Limb (tissue), 2 donors: ENCODE measurements around the gene CFAP54.
A peak's percentile ranks its signal among the peaks of the same experiment; 100 is the strongest.
"Not testable (repeated sequence)": the region's sequence is repeated elsewhere in the genome, so short reads cannot be mapped to it uniquely, and the experiment has no call there.

Experiments
- DNase-seq, 2 donors: peaks; one replicate each; pipeline ENCODE4 v3.0.0-alpha.2; 2016; ENCODE audit errors: extremely low spot score in 2 of 2

The CFAP54 gene

DNA sequence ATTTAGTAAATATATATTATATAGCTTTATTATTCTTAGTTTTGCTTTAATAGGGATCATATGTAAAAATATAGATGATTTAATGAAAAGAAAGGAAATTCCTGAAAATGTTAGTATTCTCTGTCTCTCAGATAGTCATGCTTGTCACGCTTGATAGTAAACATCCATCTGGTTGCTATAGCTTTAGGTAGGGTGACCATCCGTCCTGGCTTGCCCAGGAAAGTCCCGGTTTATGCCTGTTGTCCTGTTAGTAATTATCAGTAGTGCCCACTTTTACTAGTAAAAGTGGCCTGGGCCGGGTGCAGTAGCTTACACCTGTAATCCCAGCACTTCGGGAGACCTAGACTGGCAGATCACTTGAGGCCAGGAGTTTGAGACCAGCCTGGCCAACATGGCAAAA, 23.8 kb downstream of the CFAP54 start:
- no peak for DNase-seq

DNA sequence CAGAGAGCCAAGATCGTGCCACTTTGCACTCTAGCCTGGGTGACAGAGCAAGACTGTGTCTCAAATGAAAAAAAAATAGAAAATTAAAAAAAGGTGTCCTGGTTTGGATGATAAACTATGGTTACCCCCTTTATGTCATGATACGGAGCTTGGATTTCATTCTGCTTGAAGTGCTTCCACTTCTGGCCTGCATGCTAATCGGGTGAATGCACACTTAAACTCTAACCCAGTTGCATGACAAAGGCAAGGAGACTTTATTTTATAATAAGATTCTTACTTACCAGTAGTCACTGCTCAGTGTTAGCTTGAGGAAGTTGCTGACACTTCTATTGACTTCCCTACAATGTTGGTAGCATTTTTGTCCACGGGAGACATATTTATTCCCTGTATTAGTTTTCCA, 24.3 kb downstream of the CFAP54 start:
- no peak for DNase-seq

DNA sequence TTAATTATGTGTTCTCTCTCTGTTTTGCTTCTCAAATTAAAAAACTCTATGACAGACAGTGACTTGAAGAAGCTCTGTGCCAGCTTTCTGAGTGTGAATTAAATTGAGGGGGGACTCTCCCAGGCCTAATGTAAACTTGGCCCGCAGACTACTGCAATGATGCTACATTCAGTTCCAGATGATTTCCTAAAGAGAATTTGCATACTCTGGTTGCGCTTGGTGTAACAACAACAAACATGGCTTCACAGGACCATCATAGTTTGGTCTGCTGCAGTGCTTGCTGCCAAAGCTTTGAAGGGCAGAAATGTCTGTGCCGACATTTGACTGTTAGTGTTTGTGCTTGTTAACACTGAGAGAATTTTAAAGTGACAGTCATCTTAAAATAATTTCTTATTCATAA, 25.0 kb downstream of the CFAP54 start:
- no peak for DNase-seq

DNA sequence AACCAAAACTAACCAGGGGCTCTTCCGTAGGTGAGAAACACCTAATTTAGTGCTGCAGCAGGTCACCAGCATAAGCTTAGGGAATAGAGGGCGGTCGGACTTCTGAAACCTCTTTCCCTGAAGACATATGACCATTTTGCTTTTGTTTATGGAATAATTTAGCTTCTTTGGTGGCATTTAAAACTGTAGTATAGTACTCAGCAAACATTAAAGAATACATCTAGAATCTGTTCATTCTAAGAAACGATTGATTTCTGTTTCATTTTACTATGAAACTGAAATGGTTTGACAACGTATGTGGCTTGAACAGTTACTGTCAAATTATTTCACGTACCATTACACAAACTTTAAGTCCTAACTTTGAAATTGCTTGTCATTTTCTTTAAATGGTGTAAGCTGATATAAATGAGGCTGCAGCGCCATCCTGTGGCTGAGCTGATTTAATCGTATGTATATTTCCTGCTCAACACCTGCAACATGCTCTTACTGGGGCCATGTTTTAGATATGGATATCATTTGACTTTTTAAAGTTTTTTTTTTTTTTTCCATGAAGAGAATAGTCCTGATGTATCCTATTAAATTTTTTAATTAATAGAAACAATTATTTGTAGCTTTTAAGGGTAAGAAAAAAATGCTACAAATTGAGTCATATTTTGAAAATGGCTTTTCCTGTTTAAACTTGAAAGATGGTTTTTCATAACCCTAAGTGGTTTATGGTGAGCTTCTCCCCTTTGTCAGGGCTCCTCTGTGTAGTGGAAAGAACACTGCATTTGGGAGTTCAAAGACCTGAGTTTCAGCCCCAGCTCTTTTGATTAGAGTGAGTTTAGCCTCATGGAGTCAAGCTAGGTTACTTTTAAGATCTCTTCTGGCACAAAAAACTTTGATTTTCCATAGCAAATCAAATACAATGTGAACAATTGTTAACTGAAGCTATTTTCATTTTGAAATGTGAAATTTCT, 27.4 kb downstream of the CFAP54 start:
- DNase-seq: peak; percentile 75 to 82

DNA sequence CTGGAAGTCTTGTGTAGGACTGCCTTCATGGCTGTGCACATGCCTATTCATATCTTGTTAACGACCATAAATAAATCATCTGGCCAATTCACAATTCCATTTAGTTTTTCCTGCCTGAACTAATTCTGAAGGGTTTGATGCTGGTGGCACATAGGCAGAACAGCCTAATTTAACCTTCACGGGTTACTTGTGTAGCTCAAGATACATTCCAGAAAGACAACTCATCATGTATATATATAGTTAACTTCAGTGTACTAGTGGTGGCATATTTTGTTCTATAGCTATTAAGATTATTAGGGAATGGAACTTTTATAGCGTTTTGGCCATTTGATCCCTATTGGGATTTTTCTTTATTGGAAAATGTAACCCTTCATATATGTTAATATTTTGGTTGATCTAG, 31.4 kb downstream of the CFAP54 start:
- DNase-seq: no peak

DNA sequence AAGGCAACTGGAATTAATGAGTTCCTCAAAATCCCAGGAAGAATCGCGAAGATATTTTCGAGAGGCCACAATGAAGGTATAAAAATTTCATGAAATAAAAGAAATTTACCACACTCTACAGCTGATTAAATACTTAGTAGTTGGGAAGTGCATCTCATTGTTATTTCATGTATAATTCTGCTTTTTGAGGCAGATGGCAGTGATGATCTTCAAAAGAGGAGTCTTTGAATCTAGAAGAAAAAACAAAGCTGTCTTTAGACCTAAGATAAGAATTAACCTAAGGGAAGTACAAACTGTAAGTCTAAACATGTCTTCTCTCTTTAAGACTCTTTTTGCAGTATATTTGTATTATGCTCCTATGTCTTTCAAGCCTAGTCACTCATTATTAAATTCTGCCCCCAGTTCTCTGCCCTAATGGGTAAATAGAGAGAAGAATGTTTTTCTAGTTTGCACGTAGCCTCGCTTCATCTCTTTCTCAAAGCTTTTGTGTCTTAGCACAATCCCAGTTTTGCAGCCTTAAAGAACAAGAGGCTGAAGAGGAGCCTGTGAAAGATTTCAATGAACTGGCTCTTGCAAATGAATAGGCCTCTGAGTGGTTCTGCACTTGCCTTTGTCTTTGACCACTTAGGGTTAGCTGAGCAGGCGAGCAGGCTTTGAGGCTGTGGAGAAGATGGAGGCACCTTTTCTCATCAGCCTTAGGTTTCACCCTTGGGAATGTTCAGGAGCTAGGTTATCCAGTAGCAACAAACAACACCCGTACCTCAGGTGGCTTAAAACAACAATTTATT, 32.7 kb downstream of the CFAP54 start:
- no peak for DNase-seq

DNA sequence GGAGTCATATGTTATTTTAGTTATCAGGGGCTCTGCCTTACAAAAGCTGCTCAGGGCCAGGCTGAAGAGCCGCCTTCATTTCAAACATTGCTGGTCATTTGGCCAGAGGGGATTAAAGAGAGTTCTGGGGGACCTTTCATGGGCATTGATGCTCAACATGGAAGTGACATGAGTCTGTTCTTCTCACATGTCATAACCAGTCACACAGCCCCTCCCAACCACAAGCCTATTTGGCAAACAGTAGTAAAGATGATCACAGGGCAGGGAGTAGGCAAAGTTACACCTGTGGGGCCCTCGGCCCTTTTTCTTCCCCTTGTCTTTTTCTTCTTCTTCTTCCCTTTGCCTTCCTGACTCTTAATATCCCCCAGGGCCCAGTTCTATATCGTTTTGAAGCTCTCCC, 33.3 kb downstream of the CFAP54 start:
- no peak for DNase-seq

DNA sequence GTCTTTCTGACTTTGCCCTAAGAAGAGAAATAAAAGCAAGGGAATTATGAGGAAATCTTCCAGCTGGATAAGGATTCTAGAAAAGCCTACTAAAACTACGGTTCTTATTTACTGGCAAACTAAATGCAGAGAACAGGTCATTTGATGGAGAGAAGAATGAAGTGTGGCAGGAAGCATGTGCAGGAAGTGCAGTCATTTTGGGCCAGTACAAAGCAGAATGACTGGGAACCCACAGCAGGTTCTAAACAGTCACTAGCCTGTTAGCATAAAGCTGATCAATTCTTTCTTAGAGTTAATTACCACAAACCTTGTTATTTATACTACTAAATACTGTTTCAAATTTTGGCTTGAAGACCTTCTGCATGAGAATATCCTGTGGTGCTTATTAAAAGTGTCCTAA, 36.7 kb downstream of the CFAP54 start:
- no peak for DNase-seq

DNA sequence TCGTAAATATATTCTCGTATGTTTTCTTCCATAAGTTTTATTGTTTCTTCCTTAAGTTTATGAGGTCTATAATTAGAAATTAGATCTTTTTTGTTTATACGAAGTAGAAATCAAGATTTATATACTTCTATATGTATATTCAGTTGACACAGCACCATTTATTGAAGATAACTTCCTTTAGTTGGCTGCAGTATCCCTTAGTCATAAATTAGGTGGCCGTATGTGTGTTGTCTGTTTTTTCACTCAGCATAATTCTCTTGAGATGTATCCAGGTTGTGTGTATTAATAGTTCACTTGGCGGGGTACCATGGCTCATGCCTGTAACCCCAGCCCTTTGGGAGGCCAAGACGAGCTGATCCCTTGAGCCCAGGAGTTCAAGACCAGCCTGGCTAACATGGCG, 40.5 kb downstream of the CFAP54 start:
- no peak for DNase-seq

DNA sequence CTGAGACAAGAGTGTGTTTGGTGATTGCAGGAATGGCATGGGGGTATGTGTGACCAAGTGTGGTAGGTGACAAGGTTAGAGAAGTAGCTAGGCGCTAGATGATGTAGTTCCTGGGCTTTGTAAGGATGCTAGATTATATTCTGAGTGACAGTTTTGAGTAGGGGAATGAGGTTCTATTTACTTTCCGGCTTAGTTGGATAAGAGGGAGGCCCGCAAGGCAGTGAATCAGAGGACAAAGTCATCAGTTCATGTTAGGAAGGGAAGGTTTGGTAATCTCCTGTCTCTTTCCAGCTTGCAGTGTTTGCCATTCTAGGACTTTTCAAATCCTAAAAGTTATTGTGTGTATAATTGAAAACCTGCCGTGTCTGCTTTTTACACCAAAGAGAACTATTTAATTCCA, 45.0 kb downstream of the CFAP54 start:
- DNase-seq: no peak

DNA sequence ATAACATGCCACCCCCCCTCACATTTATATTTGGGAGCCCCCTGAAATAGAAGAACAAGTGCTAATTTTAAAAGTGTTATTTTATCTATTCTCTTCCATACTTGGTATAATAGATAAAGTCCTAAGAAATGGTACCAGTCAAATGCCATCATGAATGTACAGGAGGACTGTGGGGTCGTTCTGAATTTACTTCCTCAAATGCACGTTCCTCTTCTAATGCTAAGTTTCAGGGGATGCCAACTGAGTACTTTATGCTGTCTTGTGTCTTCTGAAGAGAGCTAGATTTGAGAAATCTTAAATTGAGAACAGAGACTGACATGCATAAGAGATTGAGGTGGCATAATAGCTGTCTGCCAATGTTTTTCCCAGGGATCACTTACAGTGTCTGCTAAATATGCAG, 59.0 kb downstream of the CFAP54 start:
- DNase-seq: no peak

DNA sequence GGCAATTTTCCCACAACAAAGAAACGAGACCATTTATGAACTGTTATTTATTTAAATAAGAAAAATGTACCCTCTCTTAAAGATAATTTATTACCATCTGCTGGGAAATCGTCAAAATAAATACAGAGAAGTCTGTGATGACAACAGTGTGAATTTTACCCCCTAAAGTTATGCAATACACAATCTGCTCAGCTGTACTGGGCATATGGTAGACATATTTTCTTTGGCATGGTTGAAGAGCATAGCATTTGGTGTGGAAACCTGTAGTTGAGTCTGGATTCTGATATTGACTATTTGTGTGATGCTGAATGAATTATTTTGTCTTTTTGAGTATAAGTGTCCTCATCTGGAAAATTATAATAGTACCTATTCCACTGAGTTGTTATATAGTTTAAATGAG, 60.0 kb downstream of the CFAP54 start:
- no peak for DNase-seq

DNA sequence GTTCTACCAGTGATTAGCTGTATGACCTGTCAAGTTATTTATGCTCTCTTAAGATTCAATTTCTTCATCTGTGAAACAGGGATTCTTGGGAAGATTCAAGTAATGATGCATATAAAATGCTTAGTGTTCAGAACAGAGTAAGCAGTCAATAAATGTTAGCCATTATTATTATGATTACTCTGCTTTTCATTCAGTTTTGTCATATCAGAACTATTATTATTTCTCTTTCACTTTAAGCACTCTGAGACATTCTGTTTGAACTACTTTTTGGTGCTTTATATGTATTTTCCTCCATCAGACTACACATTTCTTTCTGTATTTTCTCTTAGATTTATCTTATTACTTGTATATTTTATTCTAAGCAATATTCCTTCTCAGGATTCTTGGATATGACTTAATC, 81.2 kb downstream of the CFAP54 start:
- no peak for DNase-seq

DNA sequence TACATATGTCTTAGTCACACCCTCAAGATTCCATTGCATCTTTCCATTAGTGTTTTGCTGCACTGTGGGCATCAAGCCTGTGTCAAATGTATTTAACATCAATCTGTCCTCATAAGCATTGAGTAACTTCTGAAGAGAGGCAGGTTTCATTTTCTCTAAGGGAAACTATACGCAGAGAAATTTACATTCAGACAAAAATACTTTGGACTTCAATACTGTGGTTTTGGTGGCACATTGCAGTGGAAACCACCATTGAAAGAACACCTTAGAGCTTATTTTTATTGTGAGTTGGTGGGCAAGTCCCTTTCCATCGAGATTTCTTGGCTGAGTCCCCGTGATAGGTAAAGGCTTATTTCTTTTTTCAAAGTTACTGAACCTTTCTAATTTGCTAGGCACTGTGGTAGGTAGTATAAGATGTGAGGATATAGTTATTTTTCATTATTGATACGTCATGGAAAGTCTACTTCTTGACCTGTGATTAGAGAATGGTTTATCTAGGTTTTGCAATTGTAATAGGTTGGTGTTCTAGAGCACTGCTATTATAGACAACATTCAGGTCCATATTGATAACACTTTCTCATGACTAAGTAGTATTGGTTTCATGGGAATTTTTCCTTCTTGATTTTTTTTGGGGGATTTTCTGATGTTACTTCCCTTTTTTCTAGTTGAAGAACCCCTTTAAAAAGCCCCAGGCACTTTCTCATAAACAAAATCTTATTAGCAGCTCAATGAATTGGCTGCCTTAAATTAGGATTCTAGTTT, 81.9 kb downstream of the CFAP54 start:
- DNase-seq: no peak

DNA sequence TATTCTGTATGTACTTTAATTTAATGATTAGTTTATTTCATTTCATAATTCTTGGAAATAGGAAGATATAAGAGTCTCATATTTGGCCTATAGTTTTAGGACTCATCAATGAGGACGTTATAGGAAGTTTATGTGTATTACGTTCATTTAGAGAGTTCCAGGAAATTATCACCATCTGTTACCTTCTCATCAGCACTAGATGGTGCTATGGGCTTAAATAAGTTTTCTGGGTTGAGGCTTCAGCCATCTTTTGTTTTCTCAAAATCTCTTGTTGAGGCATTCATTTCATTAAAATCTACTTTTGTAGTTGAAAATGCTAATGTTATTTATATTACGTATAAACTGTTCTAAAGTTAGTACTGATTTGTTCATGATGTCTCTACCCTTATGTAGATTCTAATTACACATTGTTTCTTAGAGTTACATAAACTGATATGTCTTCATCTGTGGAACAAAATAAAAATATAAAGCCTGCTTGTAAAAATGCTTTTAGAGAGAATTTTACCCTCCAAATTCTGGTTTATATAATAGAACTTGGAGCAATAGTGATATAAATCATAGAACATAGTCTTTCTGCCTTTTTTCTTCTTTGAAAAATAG, 89.2 kb downstream of the CFAP54 start:
- peak in 1 of 2 donors; percentile 81 for DNase-seq

DNA sequence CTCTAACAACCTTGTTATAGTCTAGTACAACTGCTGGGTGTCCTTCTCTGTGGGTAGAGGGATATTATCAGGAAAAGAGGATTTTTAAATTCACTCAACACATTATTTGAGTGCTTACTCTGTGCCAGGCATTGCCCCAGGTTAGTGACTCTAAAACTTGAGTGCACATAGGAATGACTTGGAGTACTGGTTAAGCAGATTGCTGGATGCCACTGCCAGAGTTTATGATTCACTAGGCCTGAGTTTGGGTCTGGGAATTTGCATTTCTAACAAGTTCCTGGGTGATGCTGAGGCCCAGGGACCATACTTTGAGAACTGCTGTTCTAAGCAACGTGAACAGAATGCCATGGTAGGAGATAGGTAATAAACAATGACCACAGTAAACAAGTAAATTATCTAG, 96.6 kb downstream of the CFAP54 start:
- no peak for DNase-seq

DNA sequence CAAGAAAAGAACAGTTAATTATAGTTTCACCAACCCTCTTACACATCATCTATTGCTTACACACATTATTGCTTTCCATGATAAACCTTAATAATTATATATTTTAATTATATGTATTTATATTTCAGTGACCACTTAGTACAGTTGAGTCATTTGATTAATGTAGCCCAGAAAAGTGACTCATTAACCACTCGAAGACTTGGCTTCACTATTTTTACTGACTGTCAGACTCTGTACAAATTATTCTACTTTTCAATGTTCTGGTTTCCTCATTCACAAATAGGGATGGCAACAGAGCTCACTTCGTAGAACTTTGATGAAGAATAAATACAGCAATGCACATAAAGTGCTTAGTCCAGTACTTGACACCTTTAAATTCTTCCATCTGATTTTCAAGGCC, 98.3 kb downstream of the CFAP54 start:
- no peak for DNase-seq

DNA sequence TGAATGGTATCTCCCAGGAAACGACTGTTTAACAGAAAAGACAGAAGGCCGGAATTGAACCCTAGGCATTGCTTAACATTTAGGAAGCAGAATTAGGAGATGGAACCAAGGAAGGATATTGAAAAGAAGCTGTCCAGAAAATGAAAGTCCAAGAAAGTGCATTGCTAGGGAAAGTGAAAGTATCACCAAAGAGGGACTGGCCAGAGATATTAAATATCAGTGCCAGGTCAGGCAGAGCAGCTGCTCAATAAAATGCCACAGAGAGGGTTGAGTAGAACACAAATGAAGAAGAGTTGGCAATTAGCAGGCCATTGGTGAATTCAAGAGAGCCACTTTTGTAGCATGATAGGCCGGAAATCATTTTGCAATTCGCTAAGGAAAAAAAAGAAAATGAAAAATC, 101.6 kb downstream of the CFAP54 start:
- no peak for DNase-seq

DNA sequence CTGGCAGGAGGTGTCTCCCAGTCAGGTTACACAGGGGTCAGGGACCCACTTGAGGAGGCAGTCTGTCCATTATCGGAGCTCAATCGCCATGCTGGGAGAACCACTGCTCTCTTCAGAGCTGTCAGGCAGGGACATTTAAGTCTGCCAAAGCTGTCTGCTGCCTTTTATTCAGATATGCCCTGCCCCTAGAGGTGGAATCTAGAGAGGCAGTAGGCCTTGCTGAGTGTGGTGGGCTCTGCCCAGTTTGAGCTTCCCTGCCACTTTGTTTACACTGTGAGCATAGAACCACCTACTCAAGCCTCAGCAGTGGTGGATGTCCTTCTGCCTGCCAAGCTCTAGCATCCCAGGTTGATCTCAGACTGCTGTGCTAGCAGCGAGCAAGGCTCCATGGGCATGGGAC, 115.0 kb downstream of the CFAP54 start:
- DNase-seq: not testable (repeated sequence)

DNA sequence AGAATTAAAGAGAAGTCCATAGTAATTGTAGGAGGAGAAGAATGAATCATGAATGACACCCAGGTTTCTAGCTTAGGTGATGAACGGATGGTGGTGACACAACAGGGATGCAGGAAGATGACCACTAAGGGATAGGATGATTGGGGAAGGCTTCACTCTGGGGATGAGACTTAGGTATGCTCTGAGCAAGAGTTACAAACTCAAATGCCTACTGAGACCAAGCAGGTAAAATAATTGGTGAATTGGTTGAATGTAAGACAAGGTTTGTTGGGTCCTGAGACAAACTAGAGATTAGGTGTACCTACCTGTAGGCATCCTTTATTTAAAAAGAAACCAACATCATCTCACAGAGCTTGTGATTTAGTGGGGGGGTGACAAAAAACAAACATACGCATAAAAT, 116.3 kb downstream of the CFAP54 start:
- DNase-seq: no peak

DNA sequence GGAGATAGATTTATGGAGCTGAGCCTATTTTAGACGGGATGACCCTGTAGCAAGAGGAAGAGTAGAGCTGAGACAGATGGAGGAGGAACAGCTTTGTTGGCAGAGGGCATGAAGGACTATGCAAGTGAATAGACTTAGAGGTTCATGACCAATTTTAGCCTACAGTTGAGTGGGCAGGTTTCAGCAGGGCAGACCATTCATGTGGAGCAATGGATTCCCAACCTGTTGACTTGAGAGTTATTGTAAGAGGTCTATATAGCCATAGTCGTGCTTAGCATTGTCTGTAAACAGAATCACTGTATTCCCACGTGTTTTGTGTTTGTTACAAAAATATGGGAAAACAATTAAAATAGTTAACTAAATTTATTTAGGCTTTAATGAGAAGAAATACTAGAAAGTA, 116.8 kb downstream of the CFAP54 start:
- no peak for DNase-seq

DNA sequence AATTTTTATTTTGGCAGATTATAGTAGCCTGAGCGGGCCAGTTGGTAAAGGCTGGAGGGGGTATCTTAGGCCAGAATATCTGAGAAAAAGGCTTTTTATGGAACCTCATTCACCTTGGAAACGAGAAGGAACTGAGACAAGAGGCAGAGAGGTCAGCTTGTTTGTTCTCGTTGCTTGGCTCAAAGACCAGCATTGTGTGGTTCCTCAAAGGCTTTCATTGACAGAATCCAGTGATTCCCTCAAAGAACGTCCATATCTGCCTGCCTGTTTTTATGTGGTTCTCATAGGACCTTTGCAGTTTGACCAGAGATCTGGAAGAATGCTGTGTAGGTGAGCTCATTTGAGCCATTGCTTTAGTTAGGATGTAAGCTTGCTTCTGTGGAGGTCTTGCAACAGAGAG, 117.3 kb downstream of the CFAP54 start:
- DNase-seq: no peak
